Type B pancreatic cell (in vitro differentiated cells): ENCODE results near the gene FA2H. TPM values are rescaled to one million over a fixed set of nuclear protein-coding genes. Genes with fewer than 3 reads are reported as not detected.
"Not testable (repeated sequence)": the region's sequence is repeated elsewhere in the genome, so short reads cannot be mapped to it uniquely, and the experiment has no call there.

Experiments used
- DNase-seq: peaks from one replicate; pipeline ENCODE4 v3.0.0; 2021; ENCODE audit warnings: mixed read lengths; ENCODE audit not compliant: unreplicated experiment; ENCODE audit errors: extremely low spot score
- H3K27ac Mint-ChIP-seq: 2 replicates; pipeline ENCODE4 v1.8.0; 2021; ENCODE audit warnings: mild to moderate bottlenecking, mixed read lengths
- H3K27me3 Mint-ChIP-seq: 2 replicates; pipeline ENCODE4 v1.8.0; 2021; ENCODE audit warnings: mixed read lengths
- H3K36me3 Mint-ChIP-seq: 2 replicates; pipeline ENCODE4 v1.8.0; 2021; ENCODE audit warnings: mixed read lengths
- H3K4me1 Mint-ChIP-seq: one replicate; pipeline ENCODE4 v1.8.0; 2021; ENCODE audit warnings: mixed read lengths; ENCODE audit not compliant: unreplicated experiment
- H3K4me3 Mint-ChIP-seq: 2 replicates; pipeline ENCODE4 v1.8.0; 2021; ENCODE audit warnings: mild to moderate bottlenecking, mixed read lengths
- H3K9me3 Mint-ChIP-seq: 2 replicates; pipeline ENCODE4 v1.8.0; 2021; ENCODE audit warnings: mixed read lengths
- total RNA-seq: library from RNA; stranded (reverse); gene quantifications from 2 replicates; pipeline ENCODE4 v1.2.1, GENCODE V29; 2021; ENCODE audit warnings: low replicate concordance
- TF ChIP-seq, protein P1 (sequence below): fragments of 200-600 bp; sonication (generic); conservative IDR thresholded peaks from 2 replicates; pipeline ENCODE4 v1.5.0; 2021; ENCODE audit warnings: antibody characterized with exemption, mild to moderate bottlenecking

FA2H gene
- total RNA-seq, 1 donor from 2014 or later, result 5.0 TPM

DNA sequence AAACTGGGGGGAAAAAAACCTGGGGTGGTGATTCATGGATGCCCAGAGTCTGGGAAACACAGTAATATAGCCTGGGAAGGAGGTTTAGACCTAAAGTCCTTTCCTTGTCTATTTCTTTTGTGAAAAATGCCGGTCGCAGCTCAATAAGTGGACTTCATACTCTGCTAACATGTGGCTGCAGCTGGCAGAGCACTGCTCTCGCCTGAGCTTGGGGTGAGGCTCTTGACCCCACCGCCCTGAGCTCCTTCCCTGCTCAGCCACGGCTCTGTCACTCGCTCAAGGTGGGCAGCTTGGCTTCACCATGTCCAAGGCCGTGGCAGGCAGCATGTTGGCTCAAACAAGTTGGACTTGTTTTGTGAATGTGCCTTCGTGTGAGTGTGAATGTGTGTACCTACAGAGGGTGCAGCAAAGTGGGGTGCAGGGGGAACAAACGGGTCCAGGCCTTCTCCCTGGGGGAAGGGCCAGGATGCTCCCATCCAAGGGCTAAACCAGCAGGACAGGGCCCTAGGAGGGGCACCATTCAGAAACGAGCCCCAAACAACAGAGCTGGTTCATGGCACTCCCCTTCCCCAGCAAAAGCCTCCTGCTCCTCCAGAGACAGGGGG is 4.9 kb downstream of the FA2H start:
- Mint-ChIP-seq H3K27ac (no peak overlapping the region), H3K4me3 (no peak overlapping the region), H3K9me3 (no peaks in the 10 kb centered on the region), H3K27me3 (peaks cover 48% of the 10 kb centered on the region), H3K36me3 (no peaks in the 10 kb centered on the region), H3K4me1 (peaks cover 6% of the 10 kb centered on the region)
- TF ChIP-seq, protein P1, sequence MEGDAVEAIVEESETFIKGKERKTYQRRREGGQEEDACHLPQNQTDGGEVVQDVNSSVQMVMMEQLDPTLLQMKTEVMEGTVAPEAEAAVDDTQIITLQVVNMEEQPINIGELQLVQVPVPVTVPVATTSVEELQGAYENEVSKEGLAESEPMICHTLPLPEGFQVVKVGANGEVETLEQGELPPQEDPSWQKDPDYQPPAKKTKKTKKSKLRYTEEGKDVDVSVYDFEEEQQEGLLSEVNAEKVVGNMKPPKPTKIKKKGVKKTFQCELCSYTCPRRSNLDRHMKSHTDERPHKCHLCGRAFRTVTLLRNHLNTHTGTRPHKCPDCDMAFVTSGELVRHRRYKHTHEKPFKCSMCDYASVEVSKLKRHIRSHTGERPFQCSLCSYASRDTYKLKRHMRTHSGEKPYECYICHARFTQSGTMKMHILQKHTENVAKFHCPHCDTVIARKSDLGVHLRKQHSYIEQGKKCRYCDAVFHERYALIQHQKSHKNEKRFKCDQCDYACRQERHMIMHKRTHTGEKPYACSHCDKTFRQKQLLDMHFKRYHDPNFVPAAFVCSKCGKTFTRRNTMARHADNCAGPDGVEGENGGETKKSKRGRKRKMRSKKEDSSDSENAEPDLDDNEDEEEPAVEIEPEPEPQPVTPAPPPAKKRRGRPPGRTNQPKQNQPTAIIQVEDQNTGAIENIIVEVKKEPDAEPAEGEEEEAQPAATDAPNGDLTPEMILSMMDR, result no peak
- DNase-seq, result no peak

- peaks cover 37% of the 10 kb centered on the region for H3K27me3 Mint-ChIP-seq
- no peaks in the 10 kb centered on the region for H3K36me3 Mint-ChIP-seq
- no peaks in the 10 kb centered on the region for H3K4me1 Mint-ChIP-seq
- H3K27ac Mint-ChIP-seq, result no peak overlapping the region
- DNase-seq, result no peak
- no peak overlapping the region for H3K4me3 Mint-ChIP-seq
- TF ChIP-seq, protein P1, result no peak
- no peaks in the 10 kb centered on the region for H3K9me3 Mint-ChIP-seq
Measured at GRCh38 chr16:74768239-74768638, 6.4 kb downstream of the FA2H start.

DNA sequence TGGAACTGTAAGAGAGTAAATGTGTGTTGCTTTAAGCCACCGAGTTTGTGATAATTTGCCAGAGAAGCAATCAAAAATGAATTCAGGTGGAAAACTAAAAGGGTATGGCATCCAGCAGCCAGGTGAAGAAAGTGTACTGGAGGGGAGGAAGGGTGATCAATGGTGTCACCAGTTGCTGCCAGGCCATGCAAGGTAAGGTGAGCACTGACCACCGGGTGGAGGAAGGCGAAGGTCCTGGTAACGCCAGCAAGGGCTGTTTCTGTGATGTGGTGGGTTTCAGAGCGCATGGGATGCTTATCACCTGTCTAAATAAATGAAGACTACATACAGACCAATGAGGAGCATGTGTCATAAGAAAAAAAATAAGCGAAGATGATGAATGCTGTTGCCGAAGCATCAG is 6.9 kb downstream of the FA2H start:
- H3K9me3 Mint-ChIP-seq, result no peaks in the 10 kb centered on the region
- TF ChIP-seq, protein P1, result no peak
- no peak overlapping the region for H3K27ac Mint-ChIP-seq
- no peaks in the 10 kb centered on the region for H3K36me3 Mint-ChIP-seq
- peaks cover 32% of the 10 kb centered on the region for H3K27me3 Mint-ChIP-seq
- no peaks in the 10 kb centered on the region for H3K4me1 Mint-ChIP-seq
- no peak for DNase-seq
- no peak overlapping the region for H3K4me3 Mint-ChIP-seq

- Mint-ChIP-seq H3K4me1 (no peaks in the 10 kb centered on the region), H3K27me3 (peaks cover 24% of the 10 kb centered on the region), H3K9me3 (no peaks in the 10 kb centered on the region), H3K36me3 (no peaks in the 10 kb centered on the region), H3K27ac (no peak overlapping the region), H3K4me3 (no peak overlapping the region)
- TF ChIP-seq, protein P1, result no peak
- no peak for DNase-seq
Measured at GRCh38 chr16:74766729-74767128, 7.9 kb downstream of the FA2H start.

DNA sequence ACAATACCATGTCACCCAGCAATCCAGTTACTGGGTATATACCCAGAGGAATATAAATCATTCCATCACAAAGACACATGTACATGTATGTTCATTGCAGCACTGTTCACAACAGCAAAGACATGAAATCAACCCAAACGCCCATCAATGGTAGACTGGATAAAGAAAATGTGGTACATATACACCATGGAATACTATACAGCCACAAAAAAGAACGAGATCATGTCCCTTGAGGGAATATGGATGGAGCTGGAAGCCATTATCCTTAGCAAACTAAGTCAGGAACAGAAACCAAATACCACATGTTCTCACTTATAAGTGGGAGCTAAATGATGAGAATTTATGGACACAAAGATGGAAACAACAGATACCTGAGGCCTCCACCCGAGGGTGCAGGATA is 10.4 kb downstream of the FA2H start:
- not testable (repeated sequence) for H3K27ac Mint-ChIP-seq, H3K4me3 Mint-ChIP-seq, H3K36me3 Mint-ChIP-seq, H3K4me1 Mint-ChIP-seq, H3K9me3 Mint-ChIP-seq, DNase-seq
- H3K27me3 Mint-ChIP-seq, result peaks cover 11% of the 10 kb centered on the region

- no peaks in the 10 kb centered on the region for H3K36me3 Mint-ChIP-seq
Measured at GRCh38 chr16:74761665-74762064, 13.0 kb downstream of the FA2H start.

More at GRCh38 chr16:74761665-74762064, 13.0 kb downstream of the FA2H start:
- Mint-ChIP-seq H3K27me3 (peaks cover 4% of the 10 kb centered on the region), H3K4me1 (no peaks in the 10 kb centered on the region), H3K27ac (no peak overlapping the region), H3K9me3 (no peaks in the 10 kb centered on the region), H3K4me3 (no peak overlapping the region)
- TF ChIP-seq, protein P1, result no peak
- DNase-seq, result no peak
